GM21447 (cell line): ENCODE measurements around the gene GIN1.
A peak's percentile ranks its signal among the peaks of the same experiment; 100 is the strongest.
"Not testable (repeated sequence)": the region's sequence is repeated elsewhere in the genome, so short reads cannot be mapped to it uniquely, and the experiment has no call there.

Experiments used
- ATAC-seq: cut with Tn5 transposase; IDR thresholded peaks from one replicate; pipeline ENCODE4 v1.9.1; 2021; ENCODE audit not compliant: unreplicated experiment

The GIN1 gene

GRCh38 chr5:103119765-103120606 is at the start of gene GIN1, which contains the start of gene PPIP5K2:
GIN1 (minus strand) TSS chr5:103120138; CDS start chr5:103108707, 11,431 bp downstream.
PPIP5K2 (plus strand) TSS chr5:103120301; CDS start chr5:103129590, 9,289 bp downstream.
- peak; percentile 93 for ATAC-seq

DNA sequence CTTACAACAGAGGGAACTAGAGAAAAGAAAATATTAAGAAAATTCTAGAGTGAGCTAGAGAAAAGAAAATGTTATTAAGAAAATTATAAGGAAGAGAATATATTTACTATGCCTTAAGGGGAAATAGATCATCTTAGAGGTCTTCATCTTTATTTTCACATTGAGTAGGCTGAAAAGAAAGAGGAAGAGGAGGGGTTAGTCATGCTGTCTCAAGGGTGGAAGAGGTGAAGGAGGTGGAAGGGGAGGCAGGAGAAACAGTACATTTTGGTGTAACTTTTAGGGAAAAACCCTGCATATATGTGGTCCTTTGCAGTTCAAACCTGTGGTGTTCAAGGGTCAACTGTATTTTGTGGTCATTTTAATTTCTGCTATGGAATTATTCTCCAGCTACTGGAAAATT is 46.8 kb upstream of the GIN1 start:
- ATAC-seq, result no peak

GRCh38 chr5:103151156-103151555 is 31.2 kb upstream of the GIN1 start:
- no peak for ATAC-seq

- ATAC-seq, result no peak
These were observed 28.3 kb upstream of the GIN1 start for GRCh38 chr5:103148213-103148612.

DNA sequence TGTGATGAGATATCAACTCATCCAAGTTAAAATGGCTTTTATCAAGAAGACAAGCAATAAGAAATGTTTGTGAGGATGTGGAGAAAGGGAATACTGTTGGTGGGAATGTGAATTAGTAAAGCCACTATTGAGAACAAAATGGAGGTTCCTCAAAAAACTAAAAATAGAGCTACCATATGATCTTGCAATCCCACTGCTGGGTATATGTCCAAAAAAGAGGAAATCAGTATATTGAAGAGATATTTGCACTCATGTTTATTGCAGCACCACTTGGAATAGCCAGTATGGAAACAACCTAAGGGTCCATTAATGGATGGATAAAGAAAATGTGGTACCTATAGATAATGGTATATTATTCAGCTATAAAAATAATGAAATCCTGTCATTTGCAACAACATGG is 25.3 kb upstream of the GIN1 start:
- no peak for ATAC-seq

DNA sequence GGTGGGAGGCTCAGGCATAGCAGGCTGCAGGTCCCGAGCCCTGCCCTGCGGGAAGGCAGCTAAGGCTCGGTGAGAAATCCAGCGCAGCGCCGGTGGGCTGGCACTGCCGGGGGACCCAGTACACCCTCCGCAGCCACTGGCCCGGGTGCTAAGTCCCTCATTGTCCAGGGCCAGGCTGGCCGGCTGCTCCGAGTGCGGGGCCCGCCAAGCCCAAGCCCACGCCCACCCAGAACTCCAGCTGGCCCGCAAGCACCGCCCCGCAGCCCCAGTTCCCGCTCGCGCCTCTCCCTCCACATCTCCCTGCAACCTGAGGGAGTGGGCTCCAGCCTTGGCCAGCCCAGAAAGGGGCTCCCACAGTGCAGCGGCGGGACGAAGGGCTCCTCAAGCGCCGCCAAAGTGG is 22.2 kb upstream of the GIN1 start:
- not testable (repeated sequence) for ATAC-seq

- peak; percentile 99 for ATAC-seq
These were observed 19.4 kb upstream of the GIN1 start for GRCh38 chr5:103139264-103139865.

GRCh38 chr5:103138202-103138690 is 18.3 kb upstream of the GIN1 start:
- ATAC-seq, result no peak

DNA sequence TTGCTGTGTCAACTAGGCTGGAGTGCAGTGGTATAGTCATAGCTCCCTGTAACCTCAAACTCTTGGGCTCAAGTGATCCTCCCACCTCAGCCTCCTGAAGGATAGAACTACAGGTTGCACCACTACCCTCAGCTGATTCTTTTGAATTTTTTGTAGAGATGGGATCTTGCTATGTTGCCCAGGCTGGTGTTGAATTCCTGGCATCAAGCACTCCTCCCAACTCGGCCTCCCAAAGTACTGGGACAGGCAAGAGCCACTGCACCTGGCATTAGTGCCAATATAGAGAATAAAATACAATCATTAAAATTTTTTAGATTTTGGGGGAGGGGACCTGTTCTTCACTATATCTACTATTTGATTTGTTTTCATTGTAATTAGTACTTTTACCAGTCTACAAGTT is 15.5 kb upstream of the GIN1 start:
- no peak for ATAC-seq

- no peak for ATAC-seq
These were observed 13.3 kb upstream of the GIN1 start for GRCh38 chr5:103133231-103133630.

DNA sequence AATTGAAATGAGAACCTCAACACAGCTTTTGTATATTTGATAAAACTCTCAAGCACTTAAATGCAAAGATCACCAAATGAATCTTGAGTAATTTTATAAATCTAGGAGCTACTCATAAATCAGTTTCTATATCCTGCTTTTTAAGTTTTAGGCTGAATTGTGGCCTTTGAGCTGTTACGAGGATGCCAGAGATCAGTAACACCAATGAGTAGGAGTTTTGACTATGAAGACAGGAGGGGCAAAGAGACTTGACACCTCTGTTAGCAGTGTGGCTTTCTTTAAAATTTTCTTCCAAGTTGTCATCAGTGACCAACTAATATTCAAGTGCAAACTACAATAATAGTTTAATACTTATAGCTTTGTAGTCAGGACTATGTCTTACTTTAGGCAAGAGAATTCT is 12.7 kb upstream of the GIN1 start:
- ATAC-seq, result no peak

DNA sequence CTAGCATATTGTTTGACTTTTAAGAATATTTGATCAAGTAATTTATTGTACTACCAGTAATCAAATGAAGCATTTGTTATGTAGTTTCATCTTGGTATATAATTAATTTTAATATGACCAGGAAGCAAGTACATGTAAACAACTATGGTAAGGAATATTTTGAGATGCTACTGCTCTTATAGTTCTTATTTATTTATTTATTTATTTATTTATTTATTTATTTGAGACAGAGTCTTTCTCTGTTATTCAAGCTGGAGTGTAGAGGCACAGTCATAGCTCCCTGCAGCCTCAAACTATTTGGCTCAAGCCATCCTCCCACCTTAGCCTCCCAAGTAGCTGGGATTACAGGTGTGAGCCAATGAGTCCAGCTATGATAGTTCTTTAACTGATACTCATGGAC is 8.3 kb upstream of the GIN1 start:
- ATAC-seq, result no peak

DNA sequence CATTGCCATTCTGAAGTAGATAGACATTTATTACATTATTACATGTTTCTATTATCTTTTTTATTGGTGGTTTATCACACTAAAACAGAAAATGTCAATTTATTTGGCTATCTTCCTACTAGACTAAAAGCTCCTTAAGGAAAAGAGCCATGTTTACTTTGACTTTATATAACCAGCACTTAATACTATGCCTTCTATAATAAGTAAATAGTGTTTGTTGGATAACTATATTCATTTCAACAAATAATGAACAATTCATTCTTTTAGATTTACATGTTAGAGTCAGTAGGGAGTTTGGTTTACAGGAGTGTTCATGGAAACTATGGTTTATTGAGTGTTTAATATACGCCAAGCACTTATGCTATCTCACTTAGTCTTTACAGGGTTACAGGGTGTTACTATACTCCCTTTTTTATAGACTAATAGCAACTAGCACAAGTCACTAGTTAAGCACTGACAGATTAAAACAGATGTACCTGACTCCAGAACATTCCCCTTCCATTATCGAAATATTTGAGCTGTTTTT is 7.4 kb upstream of the GIN1 start:
- ATAC-seq, result no peak

DNA sequence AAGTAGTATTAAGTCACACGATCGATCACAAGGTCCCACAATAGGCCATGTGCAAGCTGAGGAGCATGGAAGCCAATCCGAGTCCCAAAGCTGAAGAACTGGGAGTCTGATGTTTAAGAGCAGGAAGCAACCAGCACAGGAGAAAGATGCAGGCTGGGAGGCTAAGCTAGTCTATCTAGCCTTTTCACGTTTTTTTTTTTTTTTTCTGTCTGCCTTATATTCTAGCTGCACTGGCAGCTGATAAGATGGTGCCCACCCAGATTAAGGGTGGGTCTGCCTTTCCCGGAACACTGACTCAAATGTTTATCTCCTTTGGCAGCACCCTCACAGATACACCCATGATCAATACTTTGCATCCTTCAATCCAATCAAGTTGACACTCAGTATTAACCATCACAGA is 6.6 kb upstream of the GIN1 start:
- ATAC-seq, result no peak

GRCh38 chr5:103122242-103122641 is 2.3 kb upstream of the GIN1 start:
- ATAC-seq, result no peak

GRCh38 chr5:103120607-103121200 is 766 bp upstream of the GIN1 start:
- peak; percentile 0 for ATAC-seq

DNA sequence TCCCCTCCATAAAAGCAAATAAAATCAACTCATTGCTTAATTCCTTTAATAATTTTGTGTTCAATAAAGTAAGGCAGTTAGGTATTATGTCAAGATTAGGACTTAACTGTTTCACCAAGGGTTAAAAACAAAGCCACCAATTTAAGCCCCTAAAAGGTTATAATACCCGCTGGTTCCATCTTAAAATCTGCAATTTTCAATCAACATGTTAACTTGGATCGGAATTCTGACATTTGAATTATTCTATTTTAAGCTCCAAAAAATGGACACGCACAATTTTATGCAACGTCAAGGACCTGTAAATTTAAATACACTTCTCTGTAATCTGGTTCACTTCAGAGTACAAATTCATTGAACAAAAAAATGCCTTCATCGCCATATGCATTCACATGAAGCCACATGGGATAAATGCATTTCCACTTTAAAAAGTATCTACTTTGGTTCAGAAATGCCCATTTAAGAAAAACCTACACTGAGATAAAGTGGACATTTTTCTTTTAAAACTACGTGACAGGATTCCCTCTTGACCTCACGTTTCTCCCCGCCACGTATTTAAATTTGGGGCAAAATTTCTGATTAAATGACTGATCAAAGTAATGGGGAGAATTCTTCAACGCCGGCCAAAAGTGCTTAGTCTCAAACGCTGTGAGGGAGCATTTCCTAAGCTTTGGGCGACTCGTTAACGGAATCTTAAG is 721 bp downstream of the GIN1 start:
- no peak for ATAC-seq

DNA sequence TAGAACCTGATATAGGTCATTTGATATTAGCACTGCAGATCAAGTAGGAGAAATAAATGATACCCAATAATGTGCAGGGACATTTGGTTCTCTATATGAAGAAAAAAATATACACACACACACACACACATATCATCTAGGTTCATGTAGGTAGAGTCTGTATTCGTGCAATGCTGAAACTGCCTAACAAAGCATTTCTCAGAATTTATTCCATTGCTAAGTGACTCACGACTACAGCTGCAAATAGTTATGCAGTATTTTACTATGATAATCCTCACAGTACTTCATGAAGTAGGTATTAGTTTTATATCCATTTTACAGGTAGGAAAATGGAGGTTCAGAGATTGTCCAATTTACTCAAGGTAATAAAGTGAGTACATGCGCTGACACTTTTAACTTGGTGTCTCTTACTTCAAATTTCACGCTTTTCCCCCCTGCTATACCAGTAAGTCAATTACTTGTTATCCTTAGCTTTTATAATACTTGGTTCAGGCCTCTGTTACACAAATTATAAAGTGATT is 2.4 kb downstream of the GIN1 start:
- ATAC-seq, result no peak

- ATAC-seq, result no peak
These were observed 5.5 kb downstream of the GIN1 start for GRCh38 chr5:103114440-103114839.

DNA sequence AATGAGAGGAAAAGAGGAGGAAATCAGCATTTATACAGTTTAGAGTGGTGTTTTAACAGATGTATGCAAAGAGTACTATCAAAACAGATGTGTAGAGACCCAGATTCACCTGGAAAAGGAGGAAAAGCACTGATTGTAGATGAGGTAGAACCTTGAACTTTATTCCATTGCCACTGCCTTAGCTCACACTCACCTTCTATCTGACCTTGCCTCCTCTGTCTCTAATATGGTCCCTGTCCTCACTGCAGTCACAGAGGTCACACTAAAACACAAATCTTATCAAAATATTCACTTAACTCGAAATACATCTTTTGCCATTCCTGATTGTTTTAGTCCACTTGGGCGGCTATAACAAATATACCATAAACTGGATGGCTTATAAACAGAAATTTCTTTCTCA is 7.0 kb downstream of the GIN1 start:
- ATAC-seq, result no peak

DNA sequence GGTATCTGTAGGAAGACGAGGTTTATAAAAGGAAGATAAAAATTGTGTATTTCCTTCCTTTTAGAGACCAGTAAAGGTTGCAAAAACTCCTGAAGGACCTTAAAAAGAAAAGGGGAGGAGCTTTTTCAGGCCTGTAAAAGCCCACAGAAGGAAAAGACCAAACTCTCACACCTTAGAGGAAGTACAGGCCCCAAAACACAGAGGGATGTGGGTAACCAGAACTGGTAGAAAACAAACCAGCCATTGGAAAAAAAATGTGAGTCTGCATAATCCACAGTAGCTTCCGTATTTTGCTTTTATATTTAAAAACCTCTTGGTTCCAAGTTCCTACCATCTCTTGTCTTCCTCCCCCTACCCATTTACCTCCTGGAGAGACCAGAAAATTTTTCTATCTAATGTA is 8.5 kb downstream of the GIN1 start:
- ATAC-seq, result no peak
